Suprapubic skin (tissue), 4 donors: ENCODE results near the gene AHRR.

Source experiments
- CTCF ChIP-seq, 2 donors: fragments of 200-600 bp in 1 of 2; fragments of 450-650 bp in 1 of 2; sonication (generic) in 1 of 2; IDR thresholded peaks; one replicate each; pipeline ENCODE4 v1.5.1; 2016 to 2019; ENCODE audit warnings: antibody characterized with exemption in 2 of 2, mild to moderate bottlenecking in 1 of 2, moderate library complexity in 1 of 2
- EP300 ChIP-seq: sonication (generic); formaldehyde crosslinking; IDR thresholded peaks from one replicate; pipeline ENCODE4 v1.6.1; 2017; ENCODE audit warnings: antibody characterized with exemption
- POLR2AphosphoS5 ChIP-seq, 3 donors: sonication (generic); formaldehyde crosslinking; IDR thresholded peaks; one replicate each; pipeline ENCODE4 v1.6.1; 2017; ENCODE audit warnings: antibody characterized with exemption in 3 of 3

- TF ChIP-seq CTCF (IDR thresholded peaks at IDR 0.05) (no peak), EP300 (no peak), POLR2AphosphoS5 (IDR thresholded peaks at IDR 0.05) (no peak)
Observed at GRCh38 chr5:370959-371810, 49.7 kb downstream of the AHRR start.
